ENCODE results near the gene SPDEF. TPM values are rescaled to one million over a fixed set of nuclear protein-coding genes. Genes with fewer than 3 reads are reported as not detected.

The SPDEF gene
- total RNA-seq, 1 experiment from 2014 or later, result 0.85 TPM

- no peaks in the 10 kb centered on the region for H3K27me3 ChIP-seq (ENCODE audit: insufficient read depth, low read depth)
- no peak overlapping the region for H3K4me2 ChIP-seq
- peaks cover 4% of the 10 kb centered on the region; the same call in 1 of the 2 replicates for H3F3A ChIP-seq (ENCODE audit: insufficient read depth, low read depth)
- H3K9me2 ChIP-seq (ENCODE audit: insufficient read depth), result no peaks in the 10 kb centered on the region
- TF ChIP-seq, protein P1, sequence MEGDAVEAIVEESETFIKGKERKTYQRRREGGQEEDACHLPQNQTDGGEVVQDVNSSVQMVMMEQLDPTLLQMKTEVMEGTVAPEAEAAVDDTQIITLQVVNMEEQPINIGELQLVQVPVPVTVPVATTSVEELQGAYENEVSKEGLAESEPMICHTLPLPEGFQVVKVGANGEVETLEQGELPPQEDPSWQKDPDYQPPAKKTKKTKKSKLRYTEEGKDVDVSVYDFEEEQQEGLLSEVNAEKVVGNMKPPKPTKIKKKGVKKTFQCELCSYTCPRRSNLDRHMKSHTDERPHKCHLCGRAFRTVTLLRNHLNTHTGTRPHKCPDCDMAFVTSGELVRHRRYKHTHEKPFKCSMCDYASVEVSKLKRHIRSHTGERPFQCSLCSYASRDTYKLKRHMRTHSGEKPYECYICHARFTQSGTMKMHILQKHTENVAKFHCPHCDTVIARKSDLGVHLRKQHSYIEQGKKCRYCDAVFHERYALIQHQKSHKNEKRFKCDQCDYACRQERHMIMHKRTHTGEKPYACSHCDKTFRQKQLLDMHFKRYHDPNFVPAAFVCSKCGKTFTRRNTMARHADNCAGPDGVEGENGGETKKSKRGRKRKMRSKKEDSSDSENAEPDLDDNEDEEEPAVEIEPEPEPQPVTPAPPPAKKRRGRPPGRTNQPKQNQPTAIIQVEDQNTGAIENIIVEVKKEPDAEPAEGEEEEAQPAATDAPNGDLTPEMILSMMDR (conservative IDR thresholded peaks at IDR 0.05), result no peak
- TF ChIP-seq EZH2 (IDR thresholded peaks at IDR 0.05; ENCODE audit: low read depth), result no peak
- H3K36me3 ChIP-seq (ENCODE audit: low read depth), result no peaks in the 10 kb centered on the region
- BruUV-seq (replicated peaks), result no TSS peak
- ChIA-PET CTCF (interaction anchor here (0.6 kb wide), 1 partner anchor 237 kb away, joined by 4 read pairs; no protein-coding TSS in a partner anchor), POLR2A (ENCODE audit: unreplicated experiment) (no interaction called here)
- H3K79me2 ChIP-seq (ENCODE audit: low read depth), result no peaks in the 10 kb centered on the region
- H2AFZ ChIP-seq, result no peak overlapping the region
- H4K20me1 ChIP-seq (ENCODE audit: insufficient read depth), result no peaks in the 10 kb centered on the region
- no peak for DNase-seq
- no peak overlapping the region for H3K27ac ChIP-seq
- H3K9me3 ChIP-seq (ENCODE audit: insufficient read depth, low read depth), result no peaks in the 10 kb centered on the region
- no peak overlapping the region for H3K4me3 ChIP-seq
- intact Hi-C loops (cut with micrococcal nuclease; ENCODE audit: unreplicated experiment), result no loop called here
- no peaks in the 10 kb centered on the region for H3K4me1 ChIP-seq (replicated peaks; ENCODE audit: insufficient read depth)
Measured at GRCh38 chr6:34578445-34579262, 22.5 kb upstream of the SPDEF start.

DNA sequence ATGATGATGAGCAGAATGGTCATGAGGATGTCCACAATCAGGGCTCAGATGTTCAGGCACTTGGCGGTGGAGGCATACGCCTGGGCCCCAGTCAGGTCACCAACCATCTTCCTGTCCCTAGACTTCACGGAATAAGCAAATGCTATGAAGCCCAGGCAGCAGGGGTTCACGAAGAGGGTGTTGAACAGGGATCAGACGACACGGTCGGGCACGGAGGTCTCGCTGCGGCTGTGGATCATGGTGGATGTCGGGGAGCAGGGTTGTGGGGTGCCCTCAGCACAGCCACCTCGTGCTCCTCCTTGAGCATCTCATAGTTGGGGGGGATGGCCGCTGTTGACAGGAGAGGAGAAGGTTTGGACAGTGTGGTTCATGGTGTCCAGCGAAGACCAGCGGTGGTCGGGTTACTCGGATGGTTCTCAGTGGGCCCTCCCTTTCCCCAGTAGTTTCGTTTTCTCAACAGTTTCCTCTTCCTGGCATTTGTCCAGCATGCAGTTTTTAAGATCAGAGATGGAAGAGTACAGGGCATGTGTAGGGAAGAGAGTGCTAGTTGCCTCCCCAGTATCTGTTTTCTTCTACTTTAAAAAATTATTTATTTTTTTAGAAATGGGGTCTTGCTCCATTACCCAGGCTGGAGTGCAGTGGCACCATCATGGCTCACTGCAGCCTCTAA, 20.3 kb upstream of the SPDEF start:
- Histone ChIP-seq H3K9me2 (ENCODE audit: insufficient read depth) (no peaks in the 10 kb centered on the region), H3K27me3 (ENCODE audit: insufficient read depth, low read depth) (no peaks in the 10 kb centered on the region), H3K27ac (no peak overlapping the region), H3K36me3 (ENCODE audit: low read depth) (no peaks in the 10 kb centered on the region), H3K4me1 (replicated peaks; ENCODE audit: insufficient read depth) (no peaks in the 10 kb centered on the region), H4K20me1 (ENCODE audit: insufficient read depth) (no peaks in the 10 kb centered on the region), H3K4me2 (no peak overlapping the region), H2AFZ (no peak overlapping the region), H3K79me2 (ENCODE audit: low read depth) (no peaks in the 10 kb centered on the region), H3F3A (ENCODE audit: insufficient read depth, low read depth) (peaks cover 4% of the 10 kb centered on the region; the same call in 1 of the 2 replicates), H3K4me3 (no peak overlapping the region), H3K9me3 (ENCODE audit: insufficient read depth, low read depth) (no peaks in the 10 kb centered on the region)
- no peak for DNase-seq
- no TSS peak for BruUV-seq (replicated peaks)
- POLR2A ChIA-PET (ENCODE audit: unreplicated experiment), result no interaction called here
- intact Hi-C loops (cut with micrococcal nuclease; ENCODE audit: unreplicated experiment), result no loop called here
- CTCF ChIA-PET, result interaction anchor here (0.6 kb wide), 1 partner anchor 1056 kb away, joined by 3 read pairs; no protein-coding TSS in a partner anchor
- TF ChIP-seq, protein P1 (conservative IDR thresholded peaks at IDR 0.05), result no peak
- TF ChIP-seq EZH2 (IDR thresholded peaks at IDR 0.05; ENCODE audit: low read depth), result no peak

DNA sequence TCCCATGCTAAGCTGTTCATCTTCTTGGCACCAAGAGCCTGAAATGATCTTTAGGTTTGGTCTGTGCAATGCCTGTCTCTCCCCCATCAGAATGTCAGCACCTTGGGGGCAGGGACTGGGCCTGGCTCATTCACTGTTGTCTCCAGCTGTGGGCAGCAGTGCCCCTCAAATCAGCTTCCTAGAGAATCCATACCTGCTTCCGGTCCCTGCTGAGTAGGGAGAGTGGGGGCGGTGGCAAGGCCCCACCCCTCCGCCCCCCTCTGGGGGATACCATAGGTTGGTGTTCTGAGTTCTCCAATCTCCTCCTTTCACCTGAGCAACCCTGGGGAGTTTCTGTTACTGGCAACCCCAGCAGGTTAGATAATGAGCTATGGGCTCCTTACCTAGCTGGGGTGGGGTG, 19.2 kb upstream of the SPDEF start:
- ChIA-PET POLR2A (ENCODE audit: unreplicated experiment) (interaction anchor here (0.6 kb wide), 1 partner anchor 321 kb away, joined by 16 read pairs; no protein-coding TSS in a partner anchor), CTCF (no interaction called here)
- Histone ChIP-seq H2AFZ (no peak overlapping the region), H3K9me3 (ENCODE audit: insufficient read depth, low read depth) (no peaks in the 10 kb centered on the region), H3K4me3 (no peak overlapping the region), H3K4me1 (replicated peaks; ENCODE audit: insufficient read depth) (no peaks in the 10 kb centered on the region), H3K4me2 (no peak overlapping the region), H3K27ac (no peak overlapping the region), H4K20me1 (ENCODE audit: insufficient read depth) (no peaks in the 10 kb centered on the region), H3F3A (ENCODE audit: insufficient read depth, low read depth) (peaks cover 11% of the 10 kb centered on the region; the same call in 1 of the 2 replicates), H3K9me2 (ENCODE audit: insufficient read depth) (no peaks in the 10 kb centered on the region), H3K79me2 (ENCODE audit: low read depth) (no peaks in the 10 kb centered on the region), H3K36me3 (ENCODE audit: low read depth) (no peaks in the 10 kb centered on the region), H3K27me3 (ENCODE audit: insufficient read depth, low read depth) (no peaks in the 10 kb centered on the region)
- no peak for DNase-seq
- intact Hi-C loops (cut with micrococcal nuclease; ENCODE audit: unreplicated experiment), result no loop called here
- BruUV-seq (replicated peaks), result no TSS peak
- TF ChIP-seq, protein P1 (conservative IDR thresholded peaks at IDR 0.05), result no peak
- no peak for TF ChIP-seq EZH2 (IDR thresholded peaks at IDR 0.05; ENCODE audit: low read depth)
